HCT116 (cell line): Measurements from ENCODE around the gene CYSRT1. TPM values are rescaled to one million over a fixed set of nuclear protein-coding genes. Genes with fewer than 3 reads are reported as not detected.
A peak's percentile ranks its signal among the peaks of the same experiment; 100 is the strongest.

Source experiments
- ATAC-seq: fragments of 200-7000 bp; cut with Tn5 transposase; 2 replicates; pipeline ENCODE4 v1.9.1; 2020; ENCODE audit warnings: mild to moderate bottlenecking, moderate library complexity
- BruUV-seq: library from RNA; stranded (reverse); fragments of 400-500 nt; replicated peaks from 2 replicates; lab custom pipeline; 2021; lab: Mats Ljungman, UMichigan
- CTCF ChIA-PET: fragments of 300-600 bp; sonication (Branson Sonifier 250); formaldehyde crosslinking; loops from one replicate; lab custom pipeline; 2021; ENCODE audit warnings: antibody characterized with exemption; lab: Charles Lee
- POLR2A ChIA-PET: fragments of 300-600, 350-600 bp; sonication (Branson Sonifier 250); formaldehyde crosslinking; loops from one replicate; lab custom pipeline; 2021; ENCODE audit warnings: antibody characterized with exemption; lab: Charles Lee
- RAD21 ChIA-PET, 2 experiments: fragments of 300-600 bp; sonication (Branson Sonifier 250); formaldehyde crosslinking; loops; one replicate each; lab custom pipeline; 2023; ENCODE audit warnings: low total read pairs in 2 of 2; ENCODE audit not compliant: uncharacterized antibody in 2 of 2, unreplicated experiment in 2 of 2, low non-redundant PET in 1 of 2; lab: Charles Lee
- DNase-seq: peaks from one replicate; pipeline ENCODE4 v3.0.0-alpha.2; 2010; ENCODE audit warnings: low read depth, low spot score
- H2AFZ ChIP-seq: fragments of 200-600 bp; shearing (Covaris generic), sonication (generic); 2 replicates; pipeline ENCODE4 v1.6.1; 2017; ENCODE audit warnings: low read depth, mixed run types, mixed read lengths, antibody characterized with exemption, low read length; ENCODE audit not compliant: poor library complexity, severe bottlenecking
- H3K27ac ChIP-seq: 2 replicates; pipeline ENCODE4 v1.5.1; 2012; ENCODE audit warnings: low read depth, low read length
- H3K27me3 ChIP-seq: fragments of 200-600 bp; sonication (generic); 2 replicates; pipeline ENCODE4 v1.6.1; 2016; ENCODE audit warnings: mixed run types, low read length, mixed read lengths; ENCODE audit not compliant: insufficient read depth
- H3K36me3 ChIP-seq, 2 experiments: fragments of 200-500 bp in 1 of 2; fragments of 200-600 bp in 1 of 2; sonication (Bioruptor generic) in 1 of 2; sonication (generic) in 1 of 2; 2 replicates each; pipeline versions ENCODE4 v1.5.1 to v1.6.1; 2014 to 2016; ENCODE audit warnings: low read length in 2 of 2, inconsistent platforms in 1 of 2, mixed read lengths in 1 of 2, mixed run types in 1 of 2; ENCODE audit not compliant: insufficient read depth in 2 of 2, control insufficient read depth in 1 of 2
- H3K4me1 ChIP-seq, 2 experiments: fragments of 200-600 bp in 1 of 2; sonication (generic) in 1 of 2; 2 replicates each; pipeline versions ENCODE4 v1.5.1 to v1.6.1; 2012 to 2017; ENCODE audit warnings: low read length in 2 of 2, inconsistent platforms in 1 of 2, mild to moderate bottlenecking in 1 of 2, mixed read lengths in 1 of 2, mixed run types in 1 of 2, moderate library complexity in 1 of 2; ENCODE audit not compliant: insufficient read depth in 2 of 2, control insufficient read depth in 1 of 2
- H3K4me2 ChIP-seq: fragments of 200-600 bp; sonication (generic); 2 replicates; pipeline ENCODE4 v1.6.1; 2017; ENCODE audit warnings: mixed run types, low read length, mixed read lengths
- H3K4me3 ChIP-seq, 2 experiments: fragments of 200-600 bp in 1 of 2; sonication (generic) in 1 of 2; replicated peaks in 1 of 2; 2 replicates each; pipeline ENCODE4 v1.5.1; 2011 to 2016; ENCODE audit warnings: low read length in 2 of 2, control low read depth in 1 of 2, low read depth in 1 of 2, mild to moderate bottlenecking in 1 of 2, mixed read lengths in 1 of 2, mixed run types in 1 of 2
- H3K79me2 ChIP-seq: fragments of 200-600 bp; sonication (generic); 2 replicates; pipeline ENCODE4 v1.6.1; 2017; ENCODE audit warnings: mild to moderate bottlenecking, mixed run types, low read length, moderate library complexity, mixed read lengths; ENCODE audit not compliant: insufficient read depth
- H3K9ac ChIP-seq: fragments of 200-600 bp; sonication (generic); 2 replicates; pipeline ENCODE4 v1.6.1; 2016; ENCODE audit warnings: low read length, mixed read lengths
- H3K9me2 ChIP-seq: fragments of 200-600 bp; sonication (generic), shearing (Covaris generic); 2 replicates; pipeline ENCODE4 v1.6.1; 2017; ENCODE audit warnings: mixed run types, mild to moderate bottlenecking, moderate library complexity; ENCODE audit not compliant: insufficient read depth
- H3K9me3 ChIP-seq, 2 experiments: fragments of 200-500 bp in 1 of 2; fragments of 200-600 bp in 1 of 2; sonication (Bioruptor generic) in 1 of 2; sonication (generic) in 1 of 2; 2 replicates each; pipeline ENCODE4 v1.6.1; 2014 to 2017; ENCODE audit warnings: low read length in 2 of 2, mixed read lengths in 2 of 2, inconsistent platforms in 1 of 2, low read depth in 1 of 2, mild to moderate bottlenecking in 1 of 2, mixed run types in 1 of 2, moderate library complexity in 1 of 2; ENCODE audit not compliant: control insufficient read depth in 1 of 2, insufficient read depth in 1 of 2
- H4K20me1 ChIP-seq: fragments of 200-600 bp; sonication (generic), shearing (Covaris generic); 2 replicates; pipeline ENCODE4 v1.6.1; 2017; ENCODE audit warnings: mixed run types, mild to moderate bottlenecking, moderate library complexity; ENCODE audit not compliant: insufficient read depth
- CTCF ChIP-seq, 3 experiments: fragments of 200-600 bp in 1 of 3; sonication (generic) in 1 of 3; IDR thresholded peaks in 2 of 3; conservative IDR thresholded peaks in 1 of 3; 2 replicates each; pipeline ENCODE4 v1.5.1; 2012 to 2017; ENCODE audit warnings: low read depth in 2 of 3, low read length in 2 of 3, antibody characterized with exemption in 1 of 3, borderline replicate concordance in 1 of 3, control low read depth in 1 of 3, mild to moderate bottlenecking in 1 of 3, mixed read lengths in 1 of 3, mixed run types in 1 of 3, moderate library complexity in 1 of 3; ENCODE audit not compliant: insufficient read depth in 1 of 3
- POLR2A ChIP-seq: IDR thresholded peaks from 2 replicates; pipeline ENCODE4 v1.7.0; 2011; ENCODE audit warnings: borderline replicate concordance; ENCODE audit not compliant: insufficient read depth, insufficient read length; ENCODE audit errors: extremely low read depth
- POLR2AphosphoS5 ChIP-seq: IDR thresholded peaks from 2 replicates; pipeline ENCODE4 v1.6.1; 2011; ENCODE audit warnings: mild to moderate bottlenecking, low read depth, low read length, moderate library complexity
- RAD21 ChIP-seq: IDR thresholded peaks from 2 replicates; pipeline ENCODE4 v1.6.1; 2012; ENCODE audit warnings: low read depth, mild to moderate bottlenecking
- SP1 ChIP-seq: IDR thresholded peaks from 2 replicates; pipeline ENCODE4 v1.6.1; 2012; ENCODE audit warnings: low read depth
- YY1 ChIP-seq: IDR thresholded peaks from 2 replicates; pipeline ENCODE4 v1.6.1; 2011; ENCODE audit warnings: low read length, low read depth, moderate library complexity, mild to moderate bottlenecking; ENCODE audit not compliant: insufficient replicate concordance; ENCODE audit errors: extremely low read depth
- ZFX ChIP-seq: fragments of 450-650 bp; IDR thresholded peaks from 2 replicates; pipeline ENCODE4 v1.6.1; 2017
- intact Hi-C: fragments of 100-400 bp; cut with micrococcal nuclease; formaldehyde crosslinking; loops from 2 replicates; pipeline ENCODE4 v1.10.0; 2022
- total RNA-seq: library from RNA; stranded (reverse); gene quantifications from one replicate; pipeline ENCODE4 v1.2.1, GENCODE V29; 2021; ENCODE audit not compliant: unreplicated experiment
- TF ChIP-seq, protein P1 (sequence below): IDR thresholded peaks from 2 replicates; pipeline ENCODE4 v1.6.1; 2012; ENCODE audit warnings: low read depth

CYSRT1 gene
- total RNA-seq, 1 experiment from 2014 or later = 4.3 TPM

DNA sequence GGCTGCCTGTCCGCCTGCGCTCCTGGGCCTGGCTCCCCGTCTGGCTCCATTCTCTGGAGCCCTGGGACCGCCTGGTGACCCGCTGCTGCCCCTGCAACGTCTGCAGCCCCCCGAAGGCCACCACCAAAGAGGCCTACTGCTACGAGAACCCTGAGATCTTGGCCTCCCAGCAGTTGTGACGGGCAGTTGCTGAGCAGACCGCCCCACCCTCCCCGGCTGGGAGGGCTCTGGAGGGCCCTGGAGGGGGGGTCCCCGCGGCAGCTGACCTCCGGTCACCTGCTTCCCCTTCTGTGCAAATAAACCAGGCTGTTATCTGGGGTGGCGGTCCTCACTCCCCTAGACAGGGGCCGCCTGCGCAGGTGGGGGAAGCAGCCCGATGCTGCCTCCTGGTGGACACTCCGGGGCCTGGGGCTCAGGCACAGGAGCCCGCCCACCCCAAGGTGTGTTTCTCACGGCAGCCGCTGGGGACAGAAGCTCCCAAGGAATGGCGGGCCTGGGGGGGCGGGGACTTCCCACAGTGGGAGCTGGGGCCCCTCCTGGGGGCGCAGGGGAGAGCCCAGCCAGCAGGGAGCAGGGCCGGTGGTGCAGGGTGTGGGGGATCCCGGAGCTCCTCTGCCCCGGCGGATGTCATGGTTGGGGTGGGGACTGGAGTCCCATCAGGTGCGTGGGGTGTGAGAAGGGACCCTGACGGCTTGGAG lies 11.4 kb downstream of the CYSRT1 start:
- peak; percentile 82 for TF ChIP-seq YY1
- TF ChIP-seq ZFX = no peak
- TF ChIP-seq POLR2AphosphoS5 = peak; percentile 67
- TF ChIP-seq, protein P1, sequence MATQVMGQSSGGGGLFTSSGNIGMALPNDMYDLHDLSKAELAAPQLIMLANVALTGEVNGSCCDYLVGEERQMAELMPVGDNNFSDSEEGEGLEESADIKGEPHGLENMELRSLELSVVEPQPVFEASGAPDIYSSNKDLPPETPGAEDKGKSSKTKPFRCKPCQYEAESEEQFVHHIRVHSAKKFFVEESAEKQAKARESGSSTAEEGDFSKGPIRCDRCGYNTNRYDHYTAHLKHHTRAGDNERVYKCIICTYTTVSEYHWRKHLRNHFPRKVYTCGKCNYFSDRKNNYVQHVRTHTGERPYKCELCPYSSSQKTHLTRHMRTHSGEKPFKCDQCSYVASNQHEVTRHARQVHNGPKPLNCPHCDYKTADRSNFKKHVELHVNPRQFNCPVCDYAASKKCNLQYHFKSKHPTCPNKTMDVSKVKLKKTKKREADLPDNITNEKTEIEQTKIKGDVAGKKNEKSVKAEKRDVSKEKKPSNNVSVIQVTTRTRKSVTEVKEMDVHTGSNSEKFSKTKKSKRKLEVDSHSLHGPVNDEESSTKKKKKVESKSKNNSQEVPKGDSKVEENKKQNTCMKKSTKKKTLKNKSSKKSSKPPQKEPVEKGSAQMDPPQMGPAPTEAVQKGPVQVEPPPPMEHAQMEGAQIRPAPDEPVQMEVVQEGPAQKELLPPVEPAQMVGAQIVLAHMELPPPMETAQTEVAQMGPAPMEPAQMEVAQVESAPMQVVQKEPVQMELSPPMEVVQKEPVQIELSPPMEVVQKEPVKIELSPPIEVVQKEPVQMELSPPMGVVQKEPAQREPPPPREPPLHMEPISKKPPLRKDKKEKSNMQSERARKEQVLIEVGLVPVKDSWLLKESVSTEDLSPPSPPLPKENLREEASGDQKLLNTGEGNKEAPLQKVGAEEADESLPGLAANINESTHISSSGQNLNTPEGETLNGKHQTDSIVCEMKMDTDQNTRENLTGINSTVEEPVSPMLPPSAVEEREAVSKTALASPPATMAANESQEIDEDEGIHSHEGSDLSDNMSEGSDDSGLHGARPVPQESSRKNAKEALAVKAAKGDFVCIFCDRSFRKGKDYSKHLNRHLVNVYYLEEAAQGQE = no peak
- TF ChIP-seq POLR2A = no peak
- no peak for TF ChIP-seq SP1
- peak in 2 of 3 experiments; percentile 98 to 99; a peak in 4 of 6 replicates for TF ChIP-seq CTCF (IDR thresholded peaks at IDR 0.05 in 2 of 3, conservative IDR thresholded peaks at IDR 0.05 in 1 of 3; ENCODE audit: borderline replicate concordance in 1 of 3, insufficient read depth in 1 of 3, low read depth in 2 of 3, low read length in 2 of 3)
- no peak for TF ChIP-seq RAD21
- peak overlapping the region; percentile 30; the same call in 1 of the 2 replicates for H3K9ac ChIP-seq
- no peaks in the 10 kb centered on the region for H3K27me3 ChIP-seq
- ChIA-PET CTCF (interaction anchor here (0.5 to 2.8 kb wide), 43 partner anchors 10 to 459 kb away, joined by 3 to 43 read pairs (median 4); partner anchors contain the start of genes ANAPC2, CYSRT1, LRRC26 and MAN1B1), RAD21 (interaction anchor here (0.6 to 0.7 kb wide), 3 partner anchors 47 to 118 kb away, joined by 3 to 4 read pairs (median 3); no protein-coding TSS in a partner anchor), POLR2A (interaction anchor here (0.6 to 1.3 kb wide), 5 partner anchors 9 to 150 kb away, joined by 3 to 5 read pairs (median 4); partner anchors contain the start of genes MAN1B1 and RNF224)
- H4K20me1 ChIP-seq = no peaks in the 10 kb centered on the region
- ATAC-seq (peak; percentile 45), DNase-seq (no peak)
- H3K9me3 ChIP-seq = no peaks in the 10 kb centered on the region
- intact Hi-C loops = no loop called here
- peaks cover 15% of the 10 kb centered on the region for H3K79me2 ChIP-seq
- BruUV-seq = no TSS peak
- H2AFZ ChIP-seq = no peak overlapping the region
- no peaks in the 10 kb centered on the region for H3K36me3 ChIP-seq
- H3K4me1 ChIP-seq = peaks cover 23 to 39% of the 10 kb centered on the region in 2 experiments
- H3K9me2 ChIP-seq = no peaks in the 10 kb centered on the region
- peak overlapping the region; percentile 58; the same call in 1 of the 2 replicates for H3K27ac ChIP-seq
- peak overlapping the region; percentile 79 for H3K4me2 ChIP-seq
- peak overlapping the region in 1 of 2 experiments; percentile 28; a peak in 1 of 4 replicates for H3K4me3 ChIP-seq
